OCI-LY1 (cell line): Measurements from ENCODE around the gene CD4.

Source experiments
- EZH2 ChIP-seq: fragments of 200-600 bp; sonication (generic), shearing (Covaris generic); IDR thresholded peaks from 2 replicates; pipeline ENCODE4 v1.8.0; 2017; ENCODE audit warnings: borderline replicate concordance, mixed run types, mild to moderate bottlenecking, antibody characterized with exemption, low read length, moderate library complexity, mixed read lengths
- TF ChIP-seq, protein P1 (sequence below): fragments of 200-600 bp; sonication (generic), shearing (Covaris generic); IDR thresholded peaks from 2 replicates; pipeline ENCODE4 v1.5.1; 2017; ENCODE audit warnings: mild to moderate bottlenecking, antibody characterized with exemption, low read length, moderate library complexity, mixed read lengths

DNA sequence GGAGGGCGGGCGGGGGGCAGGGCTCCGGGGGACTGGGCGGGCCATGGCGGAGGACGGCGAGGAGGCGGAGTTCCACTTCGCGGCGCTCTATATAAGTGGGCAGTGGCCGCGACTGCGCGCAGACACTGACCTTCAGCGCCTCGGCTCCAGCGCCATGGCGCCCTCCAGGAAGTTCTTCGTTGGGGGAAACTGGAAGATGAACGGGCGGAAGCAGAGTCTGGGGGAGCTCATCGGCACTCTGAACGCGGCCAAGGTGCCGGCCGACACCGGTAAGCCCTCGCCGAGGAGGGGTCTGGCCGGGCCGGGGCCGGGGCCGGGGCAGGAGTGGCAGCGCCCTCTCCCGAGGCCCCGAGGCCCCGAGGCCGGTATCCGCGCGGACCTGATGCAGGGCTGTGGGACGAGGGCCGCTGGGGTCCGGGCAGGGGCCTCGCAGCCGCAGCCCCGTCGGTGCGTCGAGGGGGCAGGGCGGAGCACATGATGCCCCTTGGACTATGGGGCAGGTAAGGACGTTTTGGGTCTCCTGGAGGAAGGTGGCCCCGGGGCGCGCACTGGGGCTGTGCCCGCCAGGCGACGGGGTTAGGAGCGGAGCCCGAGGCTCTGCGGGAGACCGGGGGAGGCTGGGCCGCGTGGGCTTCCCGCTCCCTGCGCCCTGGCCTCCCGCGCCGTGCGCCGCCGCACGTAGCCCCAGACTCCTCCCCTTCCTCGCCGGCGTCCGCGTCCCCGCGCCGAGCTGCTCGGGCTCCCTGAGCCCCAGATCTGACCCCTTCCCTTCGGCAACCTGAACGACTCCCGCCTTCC lies 78.3 kb downstream of the CD4 start, which contains the start of gene TPI1:
- TF ChIP-seq, protein P1, sequence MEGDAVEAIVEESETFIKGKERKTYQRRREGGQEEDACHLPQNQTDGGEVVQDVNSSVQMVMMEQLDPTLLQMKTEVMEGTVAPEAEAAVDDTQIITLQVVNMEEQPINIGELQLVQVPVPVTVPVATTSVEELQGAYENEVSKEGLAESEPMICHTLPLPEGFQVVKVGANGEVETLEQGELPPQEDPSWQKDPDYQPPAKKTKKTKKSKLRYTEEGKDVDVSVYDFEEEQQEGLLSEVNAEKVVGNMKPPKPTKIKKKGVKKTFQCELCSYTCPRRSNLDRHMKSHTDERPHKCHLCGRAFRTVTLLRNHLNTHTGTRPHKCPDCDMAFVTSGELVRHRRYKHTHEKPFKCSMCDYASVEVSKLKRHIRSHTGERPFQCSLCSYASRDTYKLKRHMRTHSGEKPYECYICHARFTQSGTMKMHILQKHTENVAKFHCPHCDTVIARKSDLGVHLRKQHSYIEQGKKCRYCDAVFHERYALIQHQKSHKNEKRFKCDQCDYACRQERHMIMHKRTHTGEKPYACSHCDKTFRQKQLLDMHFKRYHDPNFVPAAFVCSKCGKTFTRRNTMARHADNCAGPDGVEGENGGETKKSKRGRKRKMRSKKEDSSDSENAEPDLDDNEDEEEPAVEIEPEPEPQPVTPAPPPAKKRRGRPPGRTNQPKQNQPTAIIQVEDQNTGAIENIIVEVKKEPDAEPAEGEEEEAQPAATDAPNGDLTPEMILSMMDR, result no peak
- TF ChIP-seq EZH2, result no peak
